ENCODE measurements around the gene OR51B6.
"Not testable (repeated sequence)": the region's sequence is repeated elsewhere in the genome, so short reads cannot be mapped to it uniquely, and the experiment has no call there.

OR51B6 gene, protein sequence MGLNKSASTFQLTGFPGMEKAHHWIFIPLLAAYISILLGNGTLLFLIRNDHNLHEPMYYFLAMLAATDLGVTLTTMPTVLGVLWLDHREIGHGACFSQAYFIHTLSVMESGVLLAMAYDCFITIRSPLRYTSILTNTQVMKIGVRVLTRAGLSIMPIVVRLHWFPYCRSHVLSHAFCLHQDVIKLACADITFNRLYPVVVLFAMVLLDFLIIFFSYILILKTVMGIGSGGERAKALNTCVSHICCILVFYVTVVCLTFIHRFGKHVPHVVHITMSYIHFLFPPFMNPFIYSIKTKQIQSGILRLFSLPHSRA

DNA sequence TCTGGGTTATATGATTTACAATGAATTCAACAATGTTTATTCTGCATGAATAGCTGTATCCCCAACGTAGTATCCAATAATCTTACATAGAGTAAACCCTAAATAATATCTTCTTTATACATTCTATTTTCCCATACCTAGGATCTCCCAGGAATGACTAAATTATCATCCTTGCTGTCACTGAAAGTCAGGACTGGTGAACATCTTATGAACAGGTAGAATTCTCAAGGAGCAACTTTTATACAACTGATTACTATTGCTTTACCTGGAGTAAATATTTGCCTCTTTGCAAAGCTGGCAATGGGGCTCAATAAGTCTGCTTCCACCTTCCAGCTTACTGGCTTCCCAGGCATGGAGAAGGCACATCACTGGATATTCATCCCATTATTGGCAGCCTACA lies at the start of gene OR51B6:
OR51B6 (plus strand) TSS at position 301 of the 400 bp plus-strand sequence; CDS start at position 301, 0 bp downstream.
- Mint-ChIP-seq H3K27ac (no peak within 1 kb of the TSS), H3K4me3 (no peak within 1 kb of the TSS), H3K9me3 (no peaks in the 10 kb centered on the region), H3K4me1 (no peaks in the 10 kb centered on the region), H3K36me3 (no peaks in the 10 kb centered on the region), H3K27me3 (peaks cover 10% of the 10 kb centered on the region)
- DNase-seq (ENCODE audit: low spot score in 2 of 2) (no peak), ATAC-seq (ENCODE audit: low read depth) (no peak)

DNA sequence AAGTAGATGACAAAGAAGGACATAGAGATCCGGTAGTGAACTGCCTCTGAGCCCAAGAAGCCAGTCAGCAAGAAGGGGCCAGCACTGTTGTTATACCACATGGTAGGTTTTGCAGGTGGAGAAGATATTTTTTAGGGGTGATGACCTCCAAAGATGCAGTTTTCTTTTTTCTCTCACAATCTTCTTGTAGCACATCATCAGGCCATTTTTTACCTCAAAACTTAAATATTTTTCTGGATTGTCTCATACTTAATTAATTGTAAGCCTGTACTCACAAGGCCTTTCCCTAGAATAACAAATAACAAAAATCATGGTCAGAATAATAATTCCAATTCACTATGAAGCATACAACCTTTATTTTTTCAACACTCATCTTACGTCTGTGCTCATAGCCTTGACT lies 49.5 kb upstream of the OR51B6 start, which contains the start of gene OR51B4:
OR51B4 (minus strand) TSS at position 101 of the 400 bp plus-strand sequence; CDS start at position 101, 0 bp downstream.
- no peak for ATAC-seq (ENCODE audit: low read depth)
- H3K9me3 Mint-ChIP-seq, result no peaks in the 10 kb centered on the region
- H3K36me3 Mint-ChIP-seq, result no peaks in the 10 kb centered on the region
- no peak within 1 kb of the TSS for H3K4me3 Mint-ChIP-seq
- no peak within 1 kb of the TSS for H3K27ac Mint-ChIP-seq
- no peaks in the 10 kb centered on the region for H3K4me1 Mint-ChIP-seq
- H3K27me3 Mint-ChIP-seq, result peaks cover 4% of the 10 kb centered on the region
- DNase-seq (ENCODE audit: low spot score in 2 of 2), result no peak

DNA sequence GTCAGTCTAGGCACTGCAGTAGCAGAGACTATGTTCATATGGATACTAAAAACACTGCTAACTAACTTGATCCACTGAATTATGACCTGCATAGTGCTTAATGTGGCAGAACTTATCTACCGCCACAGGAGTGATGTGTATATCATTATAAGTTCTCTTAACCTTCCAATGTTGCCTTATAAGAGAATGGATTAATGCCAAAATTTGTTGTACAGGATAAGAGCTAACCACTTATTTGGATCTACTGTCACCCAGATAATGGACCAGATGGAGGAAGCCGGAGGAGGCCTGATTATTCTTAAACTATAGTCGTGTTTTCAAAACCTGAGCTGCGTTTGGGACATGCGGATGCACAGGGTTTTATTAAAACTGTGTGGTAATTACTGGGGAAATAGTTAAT lies 47.7 kb upstream of the OR51B6 start:
- DNase-seq (ENCODE audit: low spot score in 2 of 2), result no peak
- no peak overlapping the region for H3K4me3 Mint-ChIP-seq
- ATAC-seq (ENCODE audit: low read depth), result no peak
- no peaks in the 10 kb centered on the region for H3K4me1 Mint-ChIP-seq
- H3K9me3 Mint-ChIP-seq, result no peaks in the 10 kb centered on the region
- no peak overlapping the region for H3K27ac Mint-ChIP-seq
- peaks cover 1% of the 10 kb centered on the region for H3K27me3 Mint-ChIP-seq
- H3K36me3 Mint-ChIP-seq, result no peaks in the 10 kb centered on the region

DNA sequence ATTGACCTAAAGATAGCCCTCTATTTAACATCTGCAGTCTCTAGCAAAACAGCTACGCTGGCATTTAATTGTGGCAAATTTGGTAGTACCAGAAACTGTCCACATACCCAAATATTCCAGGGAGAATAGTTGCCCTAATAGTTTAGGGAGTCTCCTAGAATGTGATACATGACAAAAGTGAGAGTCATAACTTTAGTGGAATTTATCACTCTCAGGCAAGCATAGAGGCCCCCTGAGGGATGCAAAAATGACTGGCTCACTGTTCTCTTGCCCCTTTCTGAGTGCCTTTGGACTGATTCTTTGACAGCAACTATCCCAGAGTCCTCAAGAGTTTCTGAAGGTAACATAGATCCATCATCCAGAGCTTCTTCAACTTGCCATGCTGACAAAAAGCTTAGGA lies 47.3 kb upstream of the OR51B6 start:
- H3K27ac Mint-ChIP-seq, result no peak overlapping the region
- ATAC-seq (ENCODE audit: low read depth) (no peak), DNase-seq (ENCODE audit: low spot score in 2 of 2) (no peak)
- no peaks in the 10 kb centered on the region for H3K9me3 Mint-ChIP-seq
- peaks cover 1% of the 10 kb centered on the region for H3K27me3 Mint-ChIP-seq
- no peaks in the 10 kb centered on the region for H3K4me1 Mint-ChIP-seq
- H3K36me3 Mint-ChIP-seq, result no peaks in the 10 kb centered on the region
- H3K4me3 Mint-ChIP-seq, result no peak overlapping the region

DNA sequence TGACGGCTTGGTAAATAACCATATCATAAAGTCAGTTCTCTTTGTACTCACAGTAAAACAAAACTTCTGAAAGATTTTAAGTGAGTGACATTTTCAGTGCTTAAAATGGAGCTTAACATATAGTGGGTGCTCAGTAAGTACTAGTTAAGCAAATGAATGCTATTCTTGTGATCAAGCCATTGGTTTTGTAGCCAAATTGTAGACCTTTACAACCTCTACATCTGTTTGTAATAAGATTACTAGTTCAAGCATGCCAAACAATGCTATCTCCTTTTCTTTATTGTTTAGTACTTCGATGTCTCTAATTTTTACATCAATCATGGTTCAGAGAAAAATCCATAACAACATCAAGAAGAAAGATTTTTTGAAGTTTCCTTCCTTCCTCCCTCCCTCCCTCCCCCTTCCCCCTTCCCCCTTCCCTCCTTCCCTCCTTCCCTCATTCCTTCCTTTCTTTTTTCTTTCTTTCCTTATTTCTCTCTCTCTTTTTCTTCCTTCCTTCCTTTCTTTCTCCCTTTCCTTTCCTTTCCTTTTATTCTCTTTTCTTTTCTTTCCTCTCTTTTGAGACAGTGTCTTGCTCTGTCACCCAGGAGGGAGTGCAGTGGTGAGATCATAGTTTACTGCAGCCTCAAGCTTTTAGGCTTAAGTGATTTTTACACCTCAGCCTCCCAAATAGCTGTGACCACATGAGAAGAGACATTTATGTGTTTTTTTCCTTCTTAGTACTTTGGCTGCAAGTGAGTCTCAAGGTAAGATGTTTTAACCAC lies 43.9 kb upstream of the OR51B6 start:
- no peak overlapping the region for H3K4me3 Mint-ChIP-seq
- no peaks in the 10 kb centered on the region for H3K9me3 Mint-ChIP-seq
- no peaks in the 10 kb centered on the region for H3K4me1 Mint-ChIP-seq
- peaks cover 4% of the 10 kb centered on the region for H3K27me3 Mint-ChIP-seq
- ATAC-seq (ENCODE audit: low read depth) (no peak), DNase-seq (ENCODE audit: low spot score in 2 of 2) (no peak)
- H3K27ac Mint-ChIP-seq, result no peak overlapping the region
- no peaks in the 10 kb centered on the region for H3K36me3 Mint-ChIP-seq

DNA sequence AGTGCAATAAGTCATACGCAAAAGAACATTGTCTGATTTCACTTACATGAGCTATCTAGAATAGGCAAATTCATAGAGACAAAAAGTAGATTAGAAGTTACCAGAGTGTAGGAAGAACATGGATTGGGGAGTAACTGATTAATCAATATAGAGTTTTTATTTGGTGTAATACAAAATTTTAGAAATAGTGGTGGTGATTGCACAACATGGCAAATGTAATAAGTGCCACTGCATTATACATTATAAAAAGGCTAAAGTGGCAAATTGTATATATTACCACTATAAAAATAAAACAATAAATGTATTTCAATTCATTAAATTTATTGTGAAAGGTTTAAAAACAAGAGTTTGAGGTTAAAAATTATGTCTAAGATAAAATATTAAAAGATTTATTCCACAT lies 40.9 kb upstream of the OR51B6 start:
- no peak for DNase-seq (ENCODE audit: low spot score in 2 of 2)
- no peak for ATAC-seq (ENCODE audit: low read depth)
- Mint-ChIP-seq H3K9me3 (peaks cover 2% of the 10 kb centered on the region), H3K27ac (no peak overlapping the region), H3K4me1 (no peaks in the 10 kb centered on the region), H3K4me3 (no peak overlapping the region), H3K27me3 (peaks cover 4% of the 10 kb centered on the region), H3K36me3 (no peaks in the 10 kb centered on the region)

DNA sequence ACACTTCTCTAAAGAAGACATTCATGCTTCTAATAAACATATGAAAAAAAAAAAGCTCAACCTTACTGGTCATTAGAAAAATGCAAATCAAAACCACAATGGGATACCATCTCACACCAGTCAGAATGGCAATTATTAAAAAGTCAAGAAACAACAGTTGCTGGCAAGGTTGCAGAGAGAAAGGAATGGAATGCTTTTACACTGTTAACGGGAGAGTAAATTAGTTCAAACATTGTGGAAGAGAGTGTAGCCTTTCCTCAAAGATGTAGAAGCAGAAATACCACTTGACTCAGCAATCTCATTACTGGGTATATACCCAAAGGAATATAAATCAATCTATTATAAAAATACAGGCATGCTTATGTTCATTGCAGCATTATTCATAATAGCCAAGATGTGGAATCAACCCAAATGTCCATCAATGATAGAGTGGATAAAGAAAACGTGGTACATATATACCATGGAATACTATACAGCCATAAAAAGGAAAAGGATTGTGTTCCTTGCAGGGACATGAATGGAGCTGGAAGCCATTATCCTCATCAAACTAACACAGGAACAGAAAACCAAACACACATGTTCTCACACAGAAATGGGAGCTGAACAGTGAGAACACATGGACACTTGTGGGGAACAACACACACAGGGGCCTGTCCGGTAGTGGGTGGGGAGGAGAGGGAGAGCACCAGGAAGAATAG lies 37.8 kb upstream of the OR51B6 start:
- H3K4me1 Mint-ChIP-seq; H3K27ac Mint-ChIP-seq; H3K4me3 Mint-ChIP-seq; DNase-seq (ENCODE audit: low spot score in 2 of 2); H3K9me3 Mint-ChIP-seq; H3K27me3 Mint-ChIP-seq; H3K36me3 Mint-ChIP-seq; ATAC-seq (ENCODE audit: low read depth): not testable (repeated sequence)

DNA sequence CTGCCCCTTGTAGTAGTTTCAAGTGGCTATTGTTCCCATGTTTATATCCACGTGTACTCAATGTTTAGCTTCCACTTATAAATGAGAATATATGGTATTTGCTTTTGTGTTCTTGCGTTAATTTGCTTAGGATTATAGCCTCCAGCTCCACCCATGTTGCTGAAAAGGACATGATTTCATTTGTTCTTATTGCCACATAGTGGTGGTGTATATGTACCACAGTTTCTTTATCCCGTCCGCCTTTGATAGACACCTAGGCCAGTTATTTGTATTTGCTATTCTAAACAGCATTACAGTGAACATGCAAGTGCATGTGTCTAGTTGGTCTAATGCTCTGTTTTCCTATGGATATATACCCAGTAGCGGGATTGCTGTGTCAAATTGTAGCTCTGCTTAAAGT lies 34.0 kb upstream of the OR51B6 start:
- Mint-ChIP-seq H3K36me3 (no peaks in the 10 kb centered on the region), H3K27ac (no peak overlapping the region), H3K4me1 (no peaks in the 10 kb centered on the region), H3K4me3 (no peak overlapping the region), H3K27me3 (no peaks in the 10 kb centered on the region), H3K9me3 (peaks cover 2% of the 10 kb centered on the region)
- DNase-seq (ENCODE audit: low spot score in 2 of 2) (no peak), ATAC-seq (ENCODE audit: low read depth) (no peak)

DNA sequence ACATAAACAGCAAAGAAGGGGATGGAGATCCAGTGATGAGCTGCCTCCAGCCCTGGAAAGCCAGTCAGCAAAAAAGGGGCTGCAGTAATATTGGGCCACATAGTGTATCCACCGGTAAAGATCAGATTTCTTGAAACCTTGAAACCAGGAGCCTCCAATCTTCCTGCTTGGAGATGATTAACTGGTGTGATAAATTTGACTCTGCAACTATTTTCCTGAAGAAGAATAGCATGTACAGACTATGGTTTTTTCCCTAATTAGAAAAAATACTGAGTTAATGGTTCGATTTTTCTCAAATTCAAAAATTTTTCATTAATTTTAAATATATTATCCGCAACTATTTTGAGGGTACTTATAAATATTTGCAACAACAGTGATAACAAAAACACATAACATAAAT lies 27.1 kb upstream of the OR51B6 start, which contains the start of gene OR51B2:
OR51B2 (minus strand) TSS at position 101 of the 400 bp plus-strand sequence; CDS start at position 101, 0 bp downstream.
- Mint-ChIP-seq H3K4me3 (no peak within 1 kb of the TSS), H3K27ac (no peak within 1 kb of the TSS), H3K4me1 (no peaks in the 10 kb centered on the region), H3K36me3 (no peaks in the 10 kb centered on the region), H3K27me3 (no peaks in the 10 kb centered on the region), H3K9me3 (no peaks in the 10 kb centered on the region)
- no peak for DNase-seq (ENCODE audit: low spot score in 2 of 2)
- ATAC-seq (ENCODE audit: low read depth), result no peak

DNA sequence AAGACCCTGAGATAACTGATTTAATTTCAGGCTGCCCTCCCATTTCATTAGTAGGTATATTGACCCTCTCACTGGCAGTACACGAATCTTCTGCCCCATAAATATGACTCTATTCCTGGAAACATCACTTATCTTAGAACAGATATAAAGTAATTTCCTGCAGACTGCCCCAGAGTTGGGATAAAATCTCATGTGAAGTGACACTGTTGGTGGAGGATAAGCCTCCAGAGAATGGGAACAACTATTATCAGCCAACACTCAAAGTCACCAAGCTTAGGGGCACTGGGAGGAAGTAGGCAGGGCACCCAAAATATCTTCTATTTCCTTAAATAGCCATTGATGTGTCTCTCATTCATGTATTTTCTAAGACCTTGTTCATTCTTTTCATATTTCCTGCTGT lies 16.1 kb upstream of the OR51B6 start:
- Mint-ChIP-seq H3K4me1 (no peaks in the 10 kb centered on the region), H3K27ac (no peak overlapping the region), H3K9me3 (no peaks in the 10 kb centered on the region), H3K4me3 (no peak overlapping the region), H3K36me3 (no peaks in the 10 kb centered on the region), H3K27me3 (peaks cover 1% of the 10 kb centered on the region)
- DNase-seq (ENCODE audit: low spot score in 2 of 2) (no peak), ATAC-seq (ENCODE audit: low read depth) (no peak)

DNA sequence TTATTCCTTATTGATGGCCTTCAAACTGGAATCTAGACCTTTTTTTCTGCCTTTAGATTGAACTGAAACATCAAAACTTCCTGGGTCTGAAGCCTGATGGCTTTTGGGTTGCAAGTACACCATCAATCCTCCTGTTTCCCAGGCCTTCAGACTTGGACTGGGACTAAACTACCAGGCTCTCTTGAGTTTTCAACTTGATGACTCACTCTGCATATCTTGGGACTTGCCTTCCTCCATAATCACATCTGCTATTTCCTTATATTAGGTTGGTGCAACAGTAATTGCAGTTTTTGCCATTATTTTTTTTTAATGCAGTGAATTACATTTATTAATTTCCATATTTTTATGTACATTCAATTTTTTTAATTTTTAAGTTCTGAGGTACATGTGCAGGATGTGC lies 15.0 kb upstream of the OR51B6 start:
- Mint-ChIP-seq H3K27ac (no peak overlapping the region), H3K4me3 (no peak overlapping the region), H3K4me1 (no peaks in the 10 kb centered on the region), H3K9me3 (no peaks in the 10 kb centered on the region), H3K36me3 (no peaks in the 10 kb centered on the region), H3K27me3 (peaks cover 1% of the 10 kb centered on the region)
- DNase-seq (ENCODE audit: low spot score in 2 of 2) (no peak), ATAC-seq (ENCODE audit: low read depth) (no peak)

DNA sequence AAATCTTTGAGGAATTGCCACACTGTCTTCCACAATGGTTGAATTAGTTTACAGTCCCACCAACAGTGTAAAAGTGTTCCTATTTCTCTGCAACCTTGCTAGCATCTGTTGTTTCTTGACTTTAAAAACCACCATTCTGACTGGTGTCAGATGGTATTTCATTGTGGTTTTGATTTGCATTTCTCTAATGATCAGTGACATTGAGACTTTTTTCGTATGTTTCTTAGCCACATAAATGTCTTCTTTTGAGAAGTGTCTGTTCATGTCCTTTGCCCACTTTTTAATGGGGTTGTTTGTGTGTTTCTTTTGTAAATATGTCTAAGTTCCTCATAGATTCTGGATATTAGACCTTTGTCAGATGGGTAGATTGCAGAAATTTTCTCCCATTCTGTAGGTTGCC lies 14.1 kb upstream of the OR51B6 start:
- not testable (repeated sequence) for H3K9me3 Mint-ChIP-seq; H3K4me1 Mint-ChIP-seq; H3K4me3 Mint-ChIP-seq; ATAC-seq (ENCODE audit: low read depth); H3K27ac Mint-ChIP-seq; H3K36me3 Mint-ChIP-seq; H3K27me3 Mint-ChIP-seq; DNase-seq (ENCODE audit: low spot score in 2 of 2)

DNA sequence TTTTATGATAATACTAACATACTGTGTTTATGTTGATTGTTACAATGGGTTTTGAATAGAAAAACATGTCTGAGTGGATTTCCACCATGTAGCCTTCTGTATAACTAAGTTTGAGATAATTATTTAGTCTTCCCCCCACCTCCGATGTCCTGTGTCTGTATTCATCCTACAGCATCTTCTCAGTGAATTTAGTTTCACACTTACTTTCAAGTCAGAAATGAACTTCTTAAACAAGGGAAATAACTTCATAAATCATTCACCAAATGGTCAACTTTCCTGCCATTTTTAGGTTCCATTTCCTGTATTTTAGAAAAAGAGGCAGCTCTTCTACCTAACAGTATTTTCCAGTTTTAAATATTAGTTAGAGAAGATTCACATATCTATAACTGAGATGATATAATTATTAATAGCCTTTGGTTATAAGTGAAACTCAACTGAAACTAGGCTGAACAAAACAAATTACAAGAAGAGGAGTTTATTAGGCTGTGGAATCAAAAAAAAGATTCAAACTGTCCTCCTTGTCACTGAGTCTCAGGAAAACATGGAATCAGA lies 11.5 kb upstream of the OR51B6 start:
- Mint-ChIP-seq H3K27me3 (peaks cover 2% of the 10 kb centered on the region), H3K9me3 (no peaks in the 10 kb centered on the region), H3K4me3 (no peak overlapping the region), H3K36me3 (no peaks in the 10 kb centered on the region), H3K4me1 (no peaks in the 10 kb centered on the region), H3K27ac (no peak overlapping the region)
- DNase-seq (ENCODE audit: low spot score in 2 of 2), result no peak
- ATAC-seq (ENCODE audit: low read depth), result no peak
